ENCODE measurements around the gene RPTOR.

RPTOR gene

DNA sequence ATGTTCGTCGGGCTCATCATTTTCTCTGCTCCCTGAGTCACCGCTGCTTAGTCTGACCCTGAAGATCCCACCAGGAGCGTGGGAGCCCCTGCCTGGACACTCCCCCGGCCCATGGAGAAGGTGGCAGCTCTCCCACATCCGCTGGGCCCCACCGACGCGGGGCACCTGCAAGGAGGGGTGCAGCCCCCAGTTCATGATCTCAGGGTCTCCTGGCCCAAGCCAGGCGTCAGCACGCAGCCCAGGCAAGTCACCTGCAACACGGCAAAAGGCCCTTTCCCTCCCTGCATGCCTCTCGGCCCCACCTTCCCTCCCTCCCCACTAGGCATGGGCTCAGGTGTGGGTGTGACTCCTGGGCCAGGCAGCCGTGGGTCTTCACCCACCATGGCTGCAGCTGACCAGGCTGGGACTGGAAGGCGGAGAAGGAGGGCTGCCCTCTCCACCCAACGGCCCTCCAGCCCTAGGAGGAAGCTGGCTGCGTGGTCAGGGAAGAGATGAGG lies 437.3 kb downstream of the RPTOR start:
- TF ChIP-seq CTCF (IDR thresholded peaks at IDR 0.05; ENCODE audit: insufficient read depth, low read depth, low read length, missing control alignments), result no peak
- no peak overlapping the region for H3K4me3 ChIP-seq (ENCODE audit: low read depth, low read length)

GRCh38 chr17:80982426-80982974 lies 437.9 kb downstream of the RPTOR start:
- no peak for TF ChIP-seq CTCF (IDR thresholded peaks at IDR 0.05; ENCODE audit: insufficient read depth, low read depth, low read length, missing control alignments)
- H3K4me3 ChIP-seq (ENCODE audit: low read depth, low read length), result no peak overlapping the region
- DNase-seq (ENCODE audit: low read depth), result no peak

More for the DNA sequence above, 437.3 kb downstream of the RPTOR start:
- DNase-seq (ENCODE audit: low read depth), result no peak

- TF ChIP-seq CTCF (IDR thresholded peaks at IDR 0.05; ENCODE audit: insufficient read depth, low read depth, low read length, missing control alignments), result no peak
- no peak overlapping the region for H3K4me3 ChIP-seq (ENCODE audit: low read depth, low read length)
- DNase-seq (ENCODE audit: low read depth), result no peak
These were observed 438.9 kb downstream of the RPTOR start for GRCh38 chr17:80983545-80983944.

- no peak for DNase-seq (ENCODE audit: low read depth)
- H3K4me3 ChIP-seq (ENCODE audit: low read depth, low read length), result no peak overlapping the region
- no peak for TF ChIP-seq CTCF (IDR thresholded peaks at IDR 0.05; ENCODE audit: insufficient read depth, low read depth, low read length, missing control alignments)
These were observed 440.1 kb downstream of the RPTOR start for GRCh38 chr17:80984749-80985148.

DNA sequence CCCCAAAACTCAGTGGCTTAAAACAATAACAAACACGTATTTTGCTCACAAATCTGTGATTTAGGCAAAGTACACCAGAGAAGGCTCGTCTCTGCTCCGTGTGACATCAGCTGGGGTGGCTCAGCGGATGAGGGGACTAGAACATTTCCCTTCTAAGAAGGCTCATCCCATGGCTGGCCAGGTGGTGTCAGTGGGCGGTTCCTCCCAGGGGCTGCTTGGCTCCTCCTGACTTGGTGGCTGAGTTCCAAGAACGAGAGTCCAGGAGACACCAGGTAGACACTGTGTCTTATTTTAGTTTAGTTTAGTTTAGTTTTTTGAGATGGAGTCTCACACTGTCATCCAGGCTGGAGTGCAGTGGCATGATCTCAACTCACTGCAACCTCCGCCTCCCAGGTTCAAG lies 441.4 kb downstream of the RPTOR start:
- TF ChIP-seq CTCF (IDR thresholded peaks at IDR 0.05; ENCODE audit: insufficient read depth, low read depth, low read length, missing control alignments), result no peak
- no peak for DNase-seq (ENCODE audit: low read depth)
- no peak overlapping the region for H3K4me3 ChIP-seq (ENCODE audit: low read depth, low read length)

GRCh38 chr17:80986816-80987475 lies 442.3 kb downstream of the RPTOR start:
- DNase-seq (ENCODE audit: low read depth), result no peak
- no peak overlapping the region for H3K4me3 ChIP-seq (ENCODE audit: low read depth, low read length)
- no peak for TF ChIP-seq CTCF (IDR thresholded peaks at IDR 0.05; ENCODE audit: insufficient read depth, low read depth, low read length, missing control alignments)
